ENCODE results near the gene NSD2. TPM values are rescaled to one million over a fixed set of nuclear protein-coding genes. Genes with fewer than 3 reads are reported as not detected.

NSD2 gene
- total RNA-seq, 1 experiment from 2014 or later: 128 TPM

GRCh38 chr4:1928356-1929239 is 57.4 kb downstream of the NSD2 start (continued):
- TF ChIP-seq AFF4 (CRISPR knock-in tag; IDR thresholded peaks at IDR 0.05; ENCODE audit: borderline replicate concordance) (no peak), ATF6 (CRISPR knock-in tag; IDR thresholded peaks at IDR 0.05) (no peak), NFYB (CRISPR knock-in tag; conservative IDR thresholded peaks at IDR 0.05; ENCODE audit: low read depth) (no peak), MYBL2 (CRISPR knock-in tag; IDR thresholded peaks at IDR 0.05) (no peak), ZNF138 (CRISPR knock-in tag; conservative IDR thresholded peaks at IDR 0.05) (no peak), ATF1 (CRISPR knock-in tag; IDR thresholded peaks at IDR 0.05) (no peak), E2F4 (CRISPR knock-in tag; IDR thresholded peaks at IDR 0.05; ENCODE audit: borderline replicate concordance, low read depth) (no peak), KAT7 (CRISPR knock-in tag; IDR thresholded peaks at IDR 0.05; ENCODE audit: borderline replicate concordance) (no peak), ETV6 (CRISPR knock-in tag; IDR thresholded peaks at IDR 0.05) (no peak)

DNA sequence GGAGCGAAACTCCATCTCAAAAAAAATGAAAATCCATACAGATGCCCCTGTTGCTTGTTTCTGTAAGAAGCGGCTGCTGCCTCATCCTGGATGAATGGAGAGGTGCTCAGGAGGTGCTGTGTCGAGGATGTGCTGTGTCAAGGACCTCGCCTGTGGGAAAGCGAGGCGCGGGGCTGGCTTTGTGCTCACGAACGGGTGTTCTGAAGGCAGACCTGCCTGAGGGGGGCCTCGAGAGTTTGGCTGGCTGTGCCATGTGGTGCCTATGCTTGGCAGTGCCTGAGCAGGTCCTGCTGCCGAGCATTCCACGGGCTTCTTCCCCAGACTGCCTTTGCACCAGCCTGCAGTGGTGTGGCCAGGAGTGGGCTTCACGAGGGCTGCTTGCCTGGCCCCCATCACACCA is 61.5 kb downstream of the NSD2 start:
- TF ChIP-seq RORB (CRISPR knock-in tag; IDR thresholded peaks at IDR 0.05) (no peak), ZNF263 (CRISPR knock-in tag; IDR thresholded peaks at IDR 0.05; ENCODE audit: low read depth) (no peak), PRRX2 (CRISPR knock-in tag; IDR thresholded peaks at IDR 0.05) (no peak), ZNF121 (CRISPR knock-in tag; IDR thresholded peaks at IDR 0.05) (no peak), MAX (CRISPR knock-in tag; IDR thresholded peaks at IDR 0.05) (no peak), ZNF219 (CRISPR knock-in tag; IDR thresholded peaks at IDR 0.05; ENCODE audit: borderline replicate concordance) (no peak), GRHL2 (CRISPR knock-in tag; IDR thresholded peaks at IDR 0.05; ENCODE audit: insufficient replicate concordance, severe bottlenecking) (no peak), MYBL2 (CRISPR knock-in tag; IDR thresholded peaks at IDR 0.05) (no peak)
- TF ChIP-seq, protein P1, sequence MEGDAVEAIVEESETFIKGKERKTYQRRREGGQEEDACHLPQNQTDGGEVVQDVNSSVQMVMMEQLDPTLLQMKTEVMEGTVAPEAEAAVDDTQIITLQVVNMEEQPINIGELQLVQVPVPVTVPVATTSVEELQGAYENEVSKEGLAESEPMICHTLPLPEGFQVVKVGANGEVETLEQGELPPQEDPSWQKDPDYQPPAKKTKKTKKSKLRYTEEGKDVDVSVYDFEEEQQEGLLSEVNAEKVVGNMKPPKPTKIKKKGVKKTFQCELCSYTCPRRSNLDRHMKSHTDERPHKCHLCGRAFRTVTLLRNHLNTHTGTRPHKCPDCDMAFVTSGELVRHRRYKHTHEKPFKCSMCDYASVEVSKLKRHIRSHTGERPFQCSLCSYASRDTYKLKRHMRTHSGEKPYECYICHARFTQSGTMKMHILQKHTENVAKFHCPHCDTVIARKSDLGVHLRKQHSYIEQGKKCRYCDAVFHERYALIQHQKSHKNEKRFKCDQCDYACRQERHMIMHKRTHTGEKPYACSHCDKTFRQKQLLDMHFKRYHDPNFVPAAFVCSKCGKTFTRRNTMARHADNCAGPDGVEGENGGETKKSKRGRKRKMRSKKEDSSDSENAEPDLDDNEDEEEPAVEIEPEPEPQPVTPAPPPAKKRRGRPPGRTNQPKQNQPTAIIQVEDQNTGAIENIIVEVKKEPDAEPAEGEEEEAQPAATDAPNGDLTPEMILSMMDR (IDR thresholded peaks at IDR 0.05): no peak

More for the DNA sequence above, 61.5 kb downstream of the NSD2 start:
- H3K4me1 Mint-ChIP-seq: no peaks in the 10 kb centered on the region
- no peak overlapping the region for H3K27ac Mint-ChIP-seq
- H3K36me3 Mint-ChIP-seq: peaks cover 27% of the 10 kb centered on the region
- H3K9me3 Mint-ChIP-seq: no peaks in the 10 kb centered on the region
- H3K27me3 Mint-ChIP-seq (ENCODE audit: low read depth): no peaks in the 10 kb centered on the region
- DNase-seq (ENCODE audit: low spot score): no peak
- ChIA-PET POLR2A (interaction anchor here (0.7 kb wide), 1 partner anchor 152 kb away, joined by 3 read pairs; no protein-coding TSS in a partner anchor), CTCF (no interaction called here)
- no peak for ATAC-seq
- no peak overlapping the region for H3K4me3 Mint-ChIP-seq

Measured in WTC11 (cell line).